Cerebellar cortex (tissue), 1 donor: ENCODE results near the gene RNASEH1.
A peak's percentile ranks its signal among the peaks of the same experiment; 100 is the strongest.
"Not testable (repeated sequence)": the region's sequence is repeated elsewhere in the genome, so short reads cannot be mapped to it uniquely, and the experiment has no call there.

Source experiments
- DNase-seq: peaks from one replicate; pipeline ENCODE4 v3.0.0-alpha.2; 2015; ENCODE audit warnings: low spot score

RNASEH1 gene

GRCh38 chr2:3519255-3520205 lies 38.6 kb downstream of the RNASEH1 start, which contains the start of gene ADI1:
ADI1 (minus strand) TSS chr2:3519531; CDS start chr2:3519487, 44 bp downstream.
- peak; percentile 70 for DNase-seq

DNA sequence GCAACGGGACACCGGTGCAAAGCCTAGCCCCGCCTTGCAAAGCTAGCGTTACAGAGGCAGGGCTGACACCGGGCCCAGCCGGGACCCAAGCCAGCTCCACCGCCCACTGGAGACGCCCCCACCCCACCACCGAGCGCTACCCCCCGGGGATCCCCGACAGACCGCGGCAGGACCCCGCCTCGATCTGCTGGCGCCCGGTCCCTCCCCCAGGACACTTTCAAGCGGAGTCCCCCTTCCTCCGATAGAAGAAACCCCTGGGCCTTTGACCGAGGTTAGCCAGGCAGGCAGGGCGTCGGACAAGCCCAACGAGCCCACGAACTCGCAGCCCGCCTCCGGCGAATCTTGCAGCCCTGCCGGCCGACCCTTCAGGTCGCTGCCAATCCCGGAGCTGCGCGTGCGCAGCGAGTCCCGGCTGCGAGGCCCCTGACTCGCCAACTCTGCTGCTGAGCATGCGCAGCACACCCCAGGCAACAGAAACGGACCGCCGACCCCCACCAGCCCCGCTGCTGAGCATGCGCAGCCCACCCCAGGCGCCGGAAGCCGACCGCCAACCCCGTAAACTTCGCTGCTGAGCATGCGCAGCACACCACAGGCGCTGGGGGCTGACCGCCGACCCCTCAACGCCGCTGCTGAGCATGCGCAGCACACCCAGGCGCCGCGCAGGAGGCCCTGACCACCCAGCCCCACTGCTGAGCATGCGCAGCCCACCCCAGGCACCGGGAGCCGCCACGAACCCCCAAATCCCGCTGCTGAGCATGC lies 39.5 kb downstream of the RNASEH1 start:
- DNase-seq, result peak; percentile 95

- DNase-seq, result peak; percentile 72
These were observed 40.1 kb downstream of the RNASEH1 start for GRCh38 chr2:3517948-3518495.

DNA sequence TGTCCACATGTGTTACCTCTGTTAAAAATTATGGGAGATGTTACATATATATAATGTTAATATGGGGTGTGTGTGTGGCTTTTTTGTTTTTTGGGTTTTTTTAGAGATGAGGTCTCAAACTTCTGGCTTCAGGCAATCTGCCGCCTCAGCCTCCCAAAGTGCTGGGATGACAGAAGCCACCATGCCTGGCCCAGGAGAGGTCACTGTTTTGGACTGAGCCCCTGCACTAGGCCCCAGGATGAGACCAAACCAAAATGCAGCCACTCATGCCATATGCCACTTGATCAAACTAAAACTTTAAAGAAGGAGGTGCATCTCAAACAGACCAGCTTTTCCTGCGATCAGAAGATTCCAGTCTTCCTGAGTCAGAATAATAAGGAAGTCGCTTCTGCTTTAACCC lies 41.3 kb downstream of the RNASEH1 start:
- no peak for DNase-seq

GRCh38 chr2:3515438-3515837 lies 42.7 kb downstream of the RNASEH1 start:
- not testable (repeated sequence) for DNase-seq

- DNase-seq, result peak; percentile 77
These were observed 44.9 kb downstream of the RNASEH1 start for GRCh38 chr2:3513026-3513810.

- no peak for DNase-seq
These were observed 46.0 kb downstream of the RNASEH1 start for GRCh38 chr2:3512086-3512485.

- no peak for DNase-seq
These were observed 52.4 kb downstream of the RNASEH1 start for GRCh38 chr2:3505771-3506170.

DNA sequence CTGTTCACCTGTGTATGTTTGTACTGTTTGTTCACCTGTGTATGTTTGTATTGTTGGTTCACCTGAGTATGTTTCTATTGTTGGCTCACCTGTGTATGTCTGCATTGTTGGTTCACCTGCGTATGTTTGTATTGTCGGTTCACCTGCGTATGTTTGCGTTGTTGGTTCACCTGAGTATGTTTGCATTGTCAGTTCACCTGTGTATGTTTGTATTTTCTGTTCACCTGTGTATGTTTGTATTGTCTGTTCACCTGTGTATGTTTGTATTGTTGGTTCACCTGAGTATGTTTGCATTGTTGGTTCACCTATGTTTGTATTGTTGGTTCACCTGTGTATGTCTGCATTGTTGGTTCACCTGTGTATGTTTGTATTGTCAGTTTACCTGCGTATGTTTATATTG lies 53.4 kb downstream of the RNASEH1 start:
- no peak for DNase-seq

GRCh38 chr2:3503483-3503882 lies 54.6 kb downstream of the RNASEH1 start:
- no peak for DNase-seq

- DNase-seq, result no peak
These were observed 55.1 kb downstream of the RNASEH1 start for GRCh38 chr2:3503046-3503445.

DNA sequence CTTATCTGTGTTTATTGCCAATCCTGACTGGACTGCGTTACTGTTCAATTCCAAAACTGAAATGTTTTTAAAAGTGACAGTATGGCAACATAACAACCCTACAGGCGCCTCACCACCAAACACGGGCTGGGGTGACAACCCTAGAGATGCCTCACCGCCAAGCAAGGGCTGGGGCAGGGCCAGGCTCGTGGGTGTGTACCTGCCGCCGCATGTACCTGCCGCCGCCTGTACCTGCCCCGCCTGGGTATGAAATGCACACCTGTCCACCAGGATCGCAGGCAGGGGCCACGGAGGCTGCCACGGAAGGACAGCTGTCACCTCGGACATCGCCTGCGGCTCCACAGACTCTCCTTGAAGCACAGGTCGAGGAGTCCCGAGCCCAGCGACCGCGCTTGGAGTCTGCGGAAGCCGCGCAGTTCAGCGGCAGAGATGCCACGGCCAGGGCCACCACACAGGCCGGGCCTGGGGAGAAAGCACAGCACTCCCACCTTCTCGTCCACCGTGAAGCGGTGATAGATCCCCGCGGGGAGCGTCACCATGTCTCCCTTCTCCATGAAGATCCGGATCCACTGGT lies 57.7 kb downstream of the RNASEH1 start:
- no peak for DNase-seq

DNA sequence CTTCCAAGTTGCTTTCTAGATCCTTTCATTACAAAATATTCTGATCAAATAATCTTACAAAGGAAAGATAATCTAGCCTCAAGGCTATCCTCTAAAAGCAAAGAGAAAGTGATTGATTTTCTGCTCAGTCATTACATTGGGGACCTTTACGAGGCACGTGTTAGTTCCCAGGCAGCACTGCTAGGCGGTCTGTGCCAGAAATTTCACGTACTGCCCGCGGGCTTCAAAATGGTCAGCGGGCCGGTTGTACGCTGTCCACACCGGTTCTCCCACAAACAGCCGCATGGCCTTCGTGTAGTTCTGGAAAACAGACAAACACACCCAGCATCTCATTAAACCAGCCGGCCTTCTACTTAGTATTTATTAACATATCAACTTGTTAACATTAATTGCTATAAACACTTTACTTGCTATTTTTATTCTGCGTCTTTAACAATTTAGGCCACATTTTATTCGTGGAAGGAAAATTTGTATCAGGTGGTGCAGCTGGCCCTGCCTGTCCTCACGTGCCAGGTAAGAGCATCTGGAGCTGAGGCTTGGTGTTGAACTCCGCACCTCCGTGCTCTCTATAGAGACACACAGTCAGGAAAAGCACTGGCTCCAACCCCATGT lies 59.2 kb downstream of the RNASEH1 start:
- DNase-seq, result no peak

DNA sequence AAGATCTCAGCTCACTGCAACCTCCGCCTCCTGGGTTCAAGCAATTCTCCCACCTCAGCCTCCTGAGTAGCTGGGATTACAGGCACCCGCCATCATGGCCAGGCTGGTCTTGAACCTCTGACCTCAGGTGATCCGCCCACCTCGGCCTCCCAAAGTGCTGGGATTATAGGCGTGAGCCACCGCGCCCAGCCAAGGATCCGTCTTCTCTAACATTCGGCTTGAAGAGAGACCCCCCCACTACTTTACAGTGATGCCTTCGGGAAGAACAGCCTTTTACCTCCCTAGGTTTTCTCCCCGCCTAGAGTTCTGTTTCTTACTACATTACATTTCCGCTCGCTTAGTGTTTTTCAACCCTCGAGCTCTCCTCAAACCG lies 61.4 kb downstream of the RNASEH1 start:
- DNase-seq, result not testable (repeated sequence)
